Erythroblast (primary cell): Measurements from ENCODE around the gene MSI2.

ENCODE experiments used
- DNase-seq, 2 experiments: peaks; one replicate each; lab custom pipeline; 2025; lab: John Stamatoyannopoulos, UW
- GATA1 ChIP-seq: IDR thresholded peaks from 2 replicates; pipeline ENCODE4 v1.6.1; 2011; ENCODE audit warnings: low read depth, mild to moderate bottlenecking, control low read depth, low read length, moderate library complexity
- POLR2A ChIP-seq: IDR thresholded peaks from 2 replicates; pipeline ENCODE4 v1.6.1; 2011; ENCODE audit warnings: mild to moderate bottlenecking, low read length

The MSI2 gene

DNA sequence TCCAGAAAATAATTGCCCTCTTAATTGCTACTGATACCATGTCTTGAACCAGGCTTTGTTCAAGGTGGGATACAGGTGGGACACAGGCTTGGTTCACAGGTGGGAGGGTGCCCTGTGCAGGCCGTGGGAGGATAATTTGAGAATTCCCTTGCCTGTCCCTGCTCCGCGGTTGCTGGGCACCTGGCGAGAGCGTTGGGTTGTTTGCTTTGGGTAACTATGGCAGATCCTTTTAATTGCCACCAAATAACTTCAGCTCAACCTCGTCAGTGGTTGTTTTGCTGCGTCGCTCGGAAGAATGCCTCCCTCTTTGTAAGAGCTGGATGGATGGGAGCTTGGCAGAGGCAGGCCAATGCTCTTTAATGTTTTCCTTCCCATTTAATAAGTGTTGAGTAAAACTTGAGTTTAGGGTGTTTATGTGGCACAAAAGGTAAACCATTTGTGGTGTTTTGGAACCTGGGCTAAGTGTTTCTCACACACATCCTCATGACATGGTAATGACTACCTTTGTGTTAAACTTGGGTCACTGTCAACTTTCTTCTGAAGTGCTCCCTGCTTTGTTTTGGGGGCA is 202.5 kb downstream of the MSI2 start:
- TF ChIP-seq GATA1 = no peak
- no peak for TF ChIP-seq POLR2A

DNA sequence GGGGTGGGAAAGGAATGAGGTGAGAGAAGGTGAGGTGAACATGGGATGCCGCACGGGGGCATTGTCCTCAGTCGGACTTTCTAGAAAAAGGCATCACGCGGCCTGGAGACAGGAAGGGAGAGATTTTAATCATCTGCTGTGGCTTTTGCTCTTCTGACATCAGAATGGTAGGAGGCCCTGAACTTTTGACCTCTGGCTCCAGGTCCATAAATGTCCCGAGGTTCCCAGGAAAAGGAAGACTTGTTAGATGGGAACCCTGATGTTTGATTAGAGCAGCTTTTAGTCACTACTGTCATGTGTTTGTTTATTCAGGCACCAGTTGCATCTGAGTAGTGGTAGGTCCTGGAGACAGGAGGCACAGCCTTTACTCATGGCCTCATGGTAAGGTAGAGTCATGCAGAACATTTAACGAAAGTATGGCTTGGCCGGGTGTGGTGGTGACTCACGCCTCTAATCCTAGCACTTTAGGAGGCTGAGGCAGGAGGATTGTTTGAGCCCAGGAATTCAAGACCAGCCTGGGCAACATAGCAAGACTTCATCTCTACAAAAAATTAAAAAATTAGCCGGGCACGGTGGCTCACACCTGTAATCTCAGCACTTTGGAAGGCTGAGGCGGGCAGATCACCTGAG is 203.1 kb downstream of the MSI2 start:
- TF ChIP-seq GATA1 = no peak
- TF ChIP-seq POLR2A = no peak
- no peak for DNase-seq

More for the DNA sequence above, 202.5 kb downstream of the MSI2 start:
- no peak for DNase-seq

DNA sequence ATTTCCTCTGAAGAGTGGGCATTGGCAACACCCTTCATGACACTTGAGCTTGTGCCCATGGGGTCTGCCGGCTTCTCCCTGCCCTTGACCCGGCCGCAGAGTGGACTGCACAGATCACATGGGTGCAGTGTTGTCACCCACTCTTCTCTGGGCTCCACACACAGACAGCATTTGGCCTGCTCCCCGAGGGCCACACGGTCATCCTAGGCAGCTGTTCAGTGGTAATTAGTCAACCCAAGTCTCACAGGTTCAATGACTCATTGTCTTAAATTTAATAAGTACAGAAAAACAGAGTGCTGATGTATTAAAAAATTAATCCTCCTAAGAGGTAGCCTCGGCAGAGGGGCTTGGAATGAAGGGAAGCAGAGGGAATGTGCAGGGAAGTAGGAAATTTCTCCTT is 204.8 kb downstream of the MSI2 start:
- no peak for TF ChIP-seq POLR2A
- TF ChIP-seq GATA1 = no peak
- no peak for DNase-seq

DNA sequence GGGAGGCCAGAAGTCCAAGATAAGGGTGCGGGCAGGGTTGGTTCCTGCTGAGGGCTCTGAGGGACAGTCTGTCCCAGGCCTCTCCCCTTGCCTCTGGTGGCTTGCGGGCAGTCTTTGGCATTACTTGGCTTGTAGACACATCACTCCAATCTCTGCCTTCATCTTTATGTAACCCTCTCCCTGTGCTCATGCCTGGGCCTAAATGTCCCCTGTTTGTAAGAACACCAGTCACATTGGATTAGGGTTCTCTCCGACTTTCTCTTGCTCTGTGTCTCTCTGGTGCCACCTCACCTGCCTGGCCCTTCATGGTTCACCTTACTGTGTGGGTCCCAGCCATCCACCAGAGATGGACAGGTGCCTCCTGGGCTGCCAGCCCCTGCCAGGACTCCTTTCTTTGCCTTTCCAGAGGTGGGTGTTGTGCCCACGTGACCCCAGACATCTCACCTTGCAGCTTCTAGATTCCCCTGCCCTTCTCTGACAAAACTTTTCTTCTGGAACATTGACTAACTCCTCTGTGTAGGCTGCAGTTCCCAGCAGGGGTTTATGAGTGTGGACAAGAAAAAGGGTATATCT is 205.8 kb downstream of the MSI2 start:
- TF ChIP-seq GATA1 (no peak), POLR2A (no peak)
- DNase-seq = no peak

DNA sequence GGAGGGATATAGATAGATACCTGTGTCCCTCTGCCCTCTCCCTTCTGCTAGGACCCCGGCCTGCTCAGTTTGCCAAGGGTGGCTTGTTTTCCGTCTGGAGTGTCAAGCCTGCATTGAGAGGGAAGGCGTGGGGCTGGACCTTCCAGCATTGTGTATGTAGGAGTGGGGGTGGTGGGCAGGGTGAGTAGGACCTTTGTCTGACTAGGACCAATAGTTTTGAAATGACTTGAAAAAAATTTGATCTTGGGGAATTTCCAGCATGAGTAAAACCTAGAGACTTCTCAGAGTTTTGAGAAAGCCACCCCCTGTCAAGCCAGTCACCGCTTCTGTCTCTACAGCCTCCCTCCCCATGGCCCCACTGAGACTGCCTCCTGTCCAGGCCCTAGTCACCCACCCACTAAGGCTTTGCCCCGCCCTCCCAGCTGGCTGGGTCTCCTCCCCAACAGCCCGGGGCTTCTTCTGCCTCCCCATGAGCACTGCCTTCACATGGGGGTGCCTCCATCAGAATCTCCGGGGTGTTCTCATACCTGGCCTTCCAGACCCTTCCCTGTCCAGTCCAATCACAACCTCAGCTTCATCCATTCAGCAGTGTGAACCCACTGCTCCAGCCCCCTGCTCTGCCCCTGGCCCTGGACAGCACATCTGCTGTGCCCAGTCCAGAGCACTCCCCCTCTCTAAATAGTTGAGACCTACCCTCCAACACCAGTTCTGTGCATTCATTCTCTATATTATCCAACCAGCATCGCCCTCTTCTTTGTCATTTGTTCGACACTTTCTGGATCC is 207.0 kb downstream of the MSI2 start:
- no peak for DNase-seq
- TF ChIP-seq POLR2A (no peak), GATA1 (no peak)

DNA sequence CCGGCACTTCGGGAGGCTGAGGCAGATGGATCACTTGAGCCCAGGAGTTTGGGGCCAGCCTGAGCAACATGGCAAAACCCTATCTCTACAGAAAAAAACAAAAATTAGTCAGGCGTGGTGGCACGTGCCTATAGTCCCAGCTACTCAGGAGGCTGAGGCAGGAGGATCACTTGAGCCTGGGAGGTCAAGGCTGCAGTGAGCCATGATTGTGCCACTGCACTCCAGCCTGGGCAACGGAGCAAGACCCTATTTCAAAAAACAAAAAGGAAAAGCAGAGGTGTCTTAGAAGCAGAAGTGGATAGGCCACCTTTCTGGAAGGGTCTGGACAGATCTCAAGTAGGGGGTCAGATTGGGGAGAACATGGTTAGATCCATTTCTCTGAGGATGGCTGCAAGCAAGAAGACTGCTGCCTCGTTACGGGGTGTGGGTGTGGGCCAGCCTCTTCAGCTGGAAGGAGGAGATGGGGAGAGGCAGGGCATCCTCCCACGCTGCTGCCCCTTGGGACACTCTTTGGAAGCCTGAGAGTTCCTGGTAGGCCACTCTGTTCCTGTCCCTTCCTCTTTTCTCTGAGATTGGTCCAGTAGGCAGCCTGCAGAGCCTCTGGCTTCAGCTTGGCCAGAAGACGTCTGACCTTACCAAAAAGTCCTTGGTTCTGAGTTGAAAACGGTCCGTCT is 208.0 kb downstream of the MSI2 start:
- no peak for DNase-seq

DNA sequence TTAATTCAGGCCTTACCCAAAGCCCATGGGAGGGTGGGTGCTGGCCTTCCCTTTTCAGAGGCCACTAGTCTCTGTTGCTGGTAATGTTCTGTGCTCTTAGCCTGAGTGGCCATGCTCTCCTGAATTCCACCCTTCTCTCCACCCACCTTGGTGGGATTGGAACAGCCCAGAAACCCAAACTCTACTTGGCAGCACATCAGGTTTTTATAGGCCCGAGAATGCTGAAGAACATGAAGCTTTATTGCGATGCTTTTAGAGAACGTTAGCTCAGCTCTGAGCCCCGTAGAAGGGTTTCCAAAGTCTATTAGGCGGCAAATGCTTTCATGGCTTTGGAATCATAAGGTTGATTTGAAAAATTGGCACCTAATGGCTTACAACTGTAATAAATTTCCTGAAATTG is 209.3 kb downstream of the MSI2 start:
- DNase-seq = no peak
- no peak for TF ChIP-seq GATA1
- no peak for TF ChIP-seq POLR2A

More for the DNA sequence above, 208.0 kb downstream of the MSI2 start:
- no peak for TF ChIP-seq POLR2A
- TF ChIP-seq GATA1 = no peak

DNA sequence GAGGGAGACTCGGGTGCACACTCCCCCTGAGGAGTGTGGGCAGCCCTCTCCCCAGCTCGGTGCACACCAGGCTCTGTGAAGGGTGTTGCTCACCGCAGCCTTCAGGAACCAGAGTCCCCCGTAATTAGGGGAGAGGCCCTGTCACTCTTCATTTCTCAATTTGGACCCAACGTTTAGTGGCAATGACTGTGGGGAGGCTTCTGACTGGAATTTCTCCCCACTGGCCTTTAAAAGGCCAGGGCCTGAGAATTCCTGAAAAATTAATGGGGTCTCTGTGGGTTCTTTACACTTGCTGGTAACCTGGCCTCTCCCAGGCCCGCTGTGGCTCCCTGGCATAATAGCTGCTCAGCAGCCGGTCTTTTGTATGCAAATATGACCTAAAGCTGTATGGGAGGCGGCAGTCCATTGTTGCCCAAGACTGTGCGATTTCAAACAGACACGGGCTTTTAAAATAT is 209.7 kb downstream of the MSI2 start:
- DNase-seq = no peak
- no peak for TF ChIP-seq GATA1
- TF ChIP-seq POLR2A = no peak

DNA sequence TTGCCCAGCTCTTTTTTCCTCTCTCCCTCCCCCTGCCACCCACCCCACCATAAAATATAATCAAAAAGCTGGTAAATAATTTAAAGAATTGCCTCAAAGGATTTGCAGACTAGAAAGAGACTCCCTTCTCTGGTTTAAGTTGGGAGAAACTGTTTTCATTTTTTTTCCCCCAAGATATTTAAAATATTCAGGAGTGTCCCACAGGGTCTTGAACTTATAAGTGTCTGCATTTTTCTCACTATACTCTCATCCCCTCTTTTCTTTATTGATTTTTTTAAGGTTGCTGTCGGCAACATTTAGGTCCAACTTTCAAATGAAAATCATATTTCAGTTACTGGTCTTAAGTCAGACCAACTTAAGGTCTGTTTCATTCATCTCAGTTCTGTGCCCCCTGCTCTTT is 210.2 kb downstream of the MSI2 start:
- TF ChIP-seq POLR2A (no peak), GATA1 (no peak)

DNA sequence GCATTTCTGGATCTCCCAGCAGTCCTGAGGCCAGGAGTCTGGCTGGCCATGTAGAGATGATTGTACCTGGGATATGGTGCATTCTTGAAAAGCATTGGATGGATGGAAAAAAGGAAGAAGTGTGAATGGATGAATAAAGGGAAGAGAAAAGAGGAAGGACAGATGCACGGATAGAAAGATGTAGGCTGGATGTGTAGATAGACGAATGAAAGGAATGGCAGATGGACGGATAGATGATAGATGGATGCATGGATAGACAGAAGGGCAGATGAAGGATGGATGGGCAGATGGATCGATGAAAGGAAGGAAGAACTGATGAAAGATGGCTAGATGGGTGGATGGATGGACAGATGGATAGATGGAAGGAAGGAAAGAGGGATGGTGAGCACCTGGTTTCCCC is 210.9 kb downstream of the MSI2 start:
- TF ChIP-seq POLR2A (no peak), GATA1 (no peak)
- no peak for DNase-seq

More for the DNA sequence above, 210.2 kb downstream of the MSI2 start:
- no peak for DNase-seq

DNA sequence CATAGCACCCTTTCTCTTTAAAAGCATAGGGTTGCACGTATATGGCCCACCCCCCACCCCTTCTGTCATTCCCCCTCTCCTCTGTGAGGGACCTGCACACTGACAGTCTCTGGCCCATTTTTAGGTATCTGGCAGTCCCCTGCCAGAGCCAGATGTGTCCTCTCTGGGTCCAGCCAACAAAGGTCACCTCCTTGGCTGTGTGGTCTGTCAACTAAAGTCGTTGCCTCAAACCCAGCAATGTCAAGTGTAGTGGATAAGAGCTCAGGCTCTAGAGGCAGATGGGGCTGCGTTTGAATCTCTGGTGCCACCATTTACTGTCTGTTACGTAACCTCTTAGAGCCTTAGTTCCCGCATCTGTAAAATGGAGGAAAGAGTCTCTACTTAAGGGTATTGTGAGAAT is 211.5 kb downstream of the MSI2 start:
- TF ChIP-seq GATA1 (no peak), POLR2A (no peak)
- no peak for DNase-seq

DNA sequence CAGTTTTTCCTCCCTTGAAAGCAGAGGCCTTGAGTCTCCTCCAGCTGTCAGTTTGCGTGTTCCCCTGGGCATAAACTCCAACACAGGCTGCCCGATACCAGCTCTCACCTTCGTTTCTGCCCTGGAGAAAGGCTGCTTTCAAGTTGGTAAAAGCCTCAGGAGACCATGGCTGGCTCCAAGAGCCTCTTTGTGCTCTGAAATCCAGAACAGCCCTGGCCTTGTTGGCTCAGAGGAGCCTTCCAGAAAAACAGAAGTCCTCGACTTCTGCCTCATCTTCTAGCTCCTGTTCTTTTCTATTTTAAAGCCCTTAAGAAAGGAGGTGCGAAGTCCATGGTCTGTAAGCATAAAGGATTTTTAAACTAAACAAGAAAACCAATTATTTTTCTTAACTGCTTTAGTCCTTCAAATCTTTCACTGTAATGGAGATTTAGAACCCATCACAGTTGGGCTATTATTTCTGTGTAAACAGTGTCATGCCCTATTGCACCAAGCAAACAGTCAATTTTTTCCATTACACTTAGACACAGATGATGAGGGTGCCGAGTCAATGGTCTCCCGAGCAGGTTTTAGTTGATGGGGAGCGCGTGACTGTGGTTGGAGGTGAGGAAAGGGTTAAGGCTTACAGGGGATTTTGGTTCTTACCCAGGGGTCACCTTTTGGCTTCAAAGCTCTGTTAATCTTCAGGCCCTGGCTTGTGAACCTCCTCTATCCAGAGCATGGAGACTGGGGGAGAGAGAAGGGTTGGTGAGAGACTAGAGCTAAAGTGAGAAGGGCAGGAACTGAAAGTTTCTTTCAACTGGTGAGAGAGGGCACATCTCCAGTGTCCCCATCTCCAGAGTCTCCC is 212.8 kb downstream of the MSI2 start:
- no peak for TF ChIP-seq POLR2A
- no peak for TF ChIP-seq GATA1
- no peak for DNase-seq
